MM.1S (cell line): ENCODE measurements around the gene GFI1.

Experiments
- CTCF ChIP-seq: fragments of 300-600 bp; sonication (generic); IDR thresholded peaks from 2 replicates; pipeline ENCODE4 v1.5.1; 2016; ENCODE audit warnings: antibody characterized with exemption, low read length, mixed read lengths
- EZH2 ChIP-seq: fragments of 300-600 bp; sonication (generic); optimal IDR thresholded peaks from 2 replicates; pipeline ENCODE3; 2017; ENCODE audit warnings: low read depth, mild to moderate bottlenecking, antibody characterized with exemption, low read length, mixed read lengths
- EZH2phosphoT487 ChIP-seq: fragments of 300-600 bp; sonication (generic); IDR thresholded peaks from 2 replicates; pipeline ENCODE4 v1.6.1; 2018; ENCODE audit warnings: antibody characterized with exemption, low read length

GRCh38 chr1:92503043-92503925 lies 16.6 kb upstream of the GFI1 start:
- TF ChIP-seq EZH2phosphoT487, result no peak
- TF ChIP-seq CTCF, result no peak
- no peak for TF ChIP-seq EZH2
